Neural progenitor cell (in vitro differentiated cells): Measurements from ENCODE around the gene UFSP2. TPM values are rescaled to one million over a fixed set of nuclear protein-coding genes. Genes with fewer than 3 reads are reported as not detected.

ENCODE experiments used
- DNase-seq: peaks from one replicate; pipeline ENCODE4 v3.0.0-alpha.2; 2016; ENCODE audit warnings: low spot score
- H2AFZ ChIP-seq: fragments of 200-600 bp; sonication (generic); replicated peaks from 2 replicates; pipeline ENCODE4 v1.6.1; 2016; ENCODE audit warnings: antibody characterized with exemption
- H3F3A ChIP-seq: fragments of 200-600 bp; sonication (generic); 2 replicates; pipeline ENCODE4 v1.6.1; 2016; ENCODE audit warnings: antibody characterized with exemption, low read depth
- H3K27ac ChIP-seq: fragments of 200-600 bp; sonication (generic); 2 replicates; pipeline ENCODE4 v1.5.1; 2016; ENCODE audit warnings: mild to moderate bottlenecking
- H3K27me3 ChIP-seq: fragments of 200-600 bp; sonication (generic); 2 replicates; pipeline ENCODE4 v1.6.1; 2016; ENCODE audit warnings: mild to moderate bottlenecking, moderate library complexity
- H3K36me3 ChIP-seq: fragments of 200-600 bp; sonication (generic); 2 replicates; pipeline ENCODE4 v1.5.1; 2016
- H3K4me1 ChIP-seq: fragments of 200-600 bp; sonication (generic); 2 replicates; pipeline ENCODE4 v1.6.1; 2016; ENCODE audit warnings: mixed run types
- H3K4me2 ChIP-seq: fragments of 200-600 bp; sonication (generic); 2 replicates; pipeline ENCODE4 v1.6.1; 2016
- H3K4me3 ChIP-seq: fragments of 200-600 bp; sonication (generic); 2 replicates; pipeline ENCODE4 v1.5.1; 2016
- H3K79me2 ChIP-seq: fragments of 200-600 bp; sonication (generic); 2 replicates; pipeline ENCODE4 v1.6.1; 2016; ENCODE audit warnings: low read depth
- H3K9ac ChIP-seq: fragments of 200-600 bp; sonication (generic); 2 replicates; pipeline ENCODE4 v1.6.1; 2016
- H3K9me3 ChIP-seq: fragments of 200-600 bp; sonication (generic); 2 replicates; pipeline ENCODE4 v1.5.1; 2016; ENCODE audit warnings: low read depth
- H4K20me1 ChIP-seq: fragments of 200-600 bp; sonication (generic); 2 replicates; pipeline ENCODE4 v1.6.1; 2016; ENCODE audit warnings: low read depth
- H3K27ac Mint-ChIP-seq: 3 replicates; pipeline ENCODE4 v1.8.0; 2021; ENCODE audit warnings: mixed read lengths
- H3K27me3 Mint-ChIP-seq: 2 replicates; pipeline ENCODE4 v1.8.0; 2022; ENCODE audit warnings: low read depth, mild to moderate bottlenecking, inconsistent platforms, moderate library complexity, mixed read lengths; ENCODE audit not compliant: insufficient read depth
- H3K36me3 Mint-ChIP-seq: 3 replicates; pipeline ENCODE4 v1.8.0; 2021; ENCODE audit warnings: mixed read lengths
- H3K4me1 Mint-ChIP-seq: 3 replicates; pipeline ENCODE4 v1.8.0; 2021; ENCODE audit warnings: mixed read lengths
- H3K4me3 Mint-ChIP-seq: 3 replicates; pipeline ENCODE4 v1.8.0; 2021; ENCODE audit warnings: mild to moderate bottlenecking, moderate library complexity, mixed read lengths
- H3K9me3 Mint-ChIP-seq: 3 replicates; pipeline ENCODE4 v1.8.0; 2020; ENCODE audit warnings: mixed read lengths
- EZH2 ChIP-seq: fragments of 200-600 bp; sonication (generic); IDR thresholded peaks from 2 replicates; pipeline ENCODE4 v1.6.1; 2017; ENCODE audit warnings: antibody characterized with exemption, mild to moderate bottlenecking, moderate library complexity
- EZH2phosphoT487 ChIP-seq: fragments of 200-600 bp; sonication (generic); IDR thresholded peaks from 2 replicates; pipeline ENCODE4 v1.6.1; 2017; ENCODE audit warnings: antibody characterized with exemption
- total RNA-seq: library from RNA; depleted of rRNA; stranded (reverse); fragments of >200 nt; gene quantifications from 2 replicates; pipeline ENCODE4 v1.2.3, GENCODE V29; 2015; ENCODE audit warnings: low replicate concordance
- TF ChIP-seq, protein P1 (sequence below): fragments of 200-600 bp; sonication (generic); IDR thresholded peaks from 2 replicates; pipeline ENCODE4 v1.5.1; 2017; ENCODE audit warnings: antibody characterized with exemption, mild to moderate bottlenecking

UFSP2 gene
- total RNA-seq, 1 donor from 2014 or later: 56.9 TPM

DNA sequence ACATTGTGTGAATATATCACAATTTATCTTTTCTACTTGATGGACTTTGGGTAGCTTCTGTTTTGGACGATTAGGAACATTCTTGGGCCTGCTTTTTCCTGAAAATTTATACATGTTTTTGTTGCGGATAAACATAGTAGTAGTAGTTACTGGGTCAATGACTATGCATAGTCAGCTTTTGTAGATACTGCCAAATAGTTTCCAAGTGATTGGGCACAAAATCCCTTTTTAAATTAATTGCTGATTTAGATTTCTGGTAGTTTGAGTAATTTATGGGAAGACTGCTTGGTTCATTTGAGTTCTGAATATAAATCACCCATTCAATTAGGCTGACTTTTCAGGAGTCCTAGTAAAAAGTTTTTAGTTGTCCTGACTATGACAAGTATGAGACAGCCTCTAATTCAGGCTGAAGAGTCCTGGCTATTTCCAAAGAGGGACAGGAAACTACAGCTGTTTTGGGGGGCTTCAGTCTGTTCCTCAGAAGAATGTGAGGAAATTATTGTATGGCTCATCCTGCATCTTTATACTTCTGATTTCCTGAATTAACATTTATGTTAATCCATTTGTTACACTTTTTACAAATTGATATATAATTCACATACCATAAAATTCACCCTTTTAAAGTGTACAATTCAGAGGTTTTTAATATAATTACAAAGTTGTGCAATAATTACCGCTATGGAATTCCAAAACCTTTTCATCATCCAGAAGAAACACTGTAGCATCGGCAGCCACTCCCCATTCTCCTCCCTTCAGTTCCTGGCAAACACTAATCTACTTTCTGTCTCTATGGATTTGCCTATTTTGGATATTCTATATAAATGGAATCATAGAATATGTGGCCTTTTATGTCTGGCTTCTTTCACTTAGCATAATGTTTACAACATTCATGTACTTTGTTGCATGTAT, 44.2 kb downstream of the UFSP2 start:
- H3K4me3 ChIP-seq: no peak overlapping the region
- no peaks in the 10 kb centered on the region for H4K20me1 ChIP-seq
- H3K4me2 ChIP-seq: no peak overlapping the region
- no peak overlapping the region for H3K9ac ChIP-seq
- no peak for DNase-seq
- no peaks in the 10 kb centered on the region for H3F3A ChIP-seq
- no peak overlapping the region for H3K27ac Mint-ChIP-seq
- no peaks in the 10 kb centered on the region for H3K36me3 ChIP-seq
- H3K4me1 Mint-ChIP-seq: no peaks in the 10 kb centered on the region
- H3K4me1 ChIP-seq: peaks cover 7% of the 10 kb centered on the region
- H3K27me3 ChIP-seq: no peaks in the 10 kb centered on the region
- TF ChIP-seq EZH2phosphoT487 (no peak), EZH2 (no peak)
- TF ChIP-seq, protein P1, sequence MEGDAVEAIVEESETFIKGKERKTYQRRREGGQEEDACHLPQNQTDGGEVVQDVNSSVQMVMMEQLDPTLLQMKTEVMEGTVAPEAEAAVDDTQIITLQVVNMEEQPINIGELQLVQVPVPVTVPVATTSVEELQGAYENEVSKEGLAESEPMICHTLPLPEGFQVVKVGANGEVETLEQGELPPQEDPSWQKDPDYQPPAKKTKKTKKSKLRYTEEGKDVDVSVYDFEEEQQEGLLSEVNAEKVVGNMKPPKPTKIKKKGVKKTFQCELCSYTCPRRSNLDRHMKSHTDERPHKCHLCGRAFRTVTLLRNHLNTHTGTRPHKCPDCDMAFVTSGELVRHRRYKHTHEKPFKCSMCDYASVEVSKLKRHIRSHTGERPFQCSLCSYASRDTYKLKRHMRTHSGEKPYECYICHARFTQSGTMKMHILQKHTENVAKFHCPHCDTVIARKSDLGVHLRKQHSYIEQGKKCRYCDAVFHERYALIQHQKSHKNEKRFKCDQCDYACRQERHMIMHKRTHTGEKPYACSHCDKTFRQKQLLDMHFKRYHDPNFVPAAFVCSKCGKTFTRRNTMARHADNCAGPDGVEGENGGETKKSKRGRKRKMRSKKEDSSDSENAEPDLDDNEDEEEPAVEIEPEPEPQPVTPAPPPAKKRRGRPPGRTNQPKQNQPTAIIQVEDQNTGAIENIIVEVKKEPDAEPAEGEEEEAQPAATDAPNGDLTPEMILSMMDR: no peak
- H2AFZ ChIP-seq: no peak overlapping the region
- H3K79me2 ChIP-seq: no peaks in the 10 kb centered on the region
- peaks cover 10% of the 10 kb centered on the region for H3K9me3 Mint-ChIP-seq
- no peak overlapping the region for H3K4me3 Mint-ChIP-seq
- peaks cover 6% of the 10 kb centered on the region for H3K9me3 ChIP-seq
- no peak overlapping the region for H3K27ac ChIP-seq
- peaks cover 10% of the 10 kb centered on the region for H3K36me3 Mint-ChIP-seq
- H3K27me3 Mint-ChIP-seq: peaks cover 5% of the 10 kb centered on the region

DNA sequence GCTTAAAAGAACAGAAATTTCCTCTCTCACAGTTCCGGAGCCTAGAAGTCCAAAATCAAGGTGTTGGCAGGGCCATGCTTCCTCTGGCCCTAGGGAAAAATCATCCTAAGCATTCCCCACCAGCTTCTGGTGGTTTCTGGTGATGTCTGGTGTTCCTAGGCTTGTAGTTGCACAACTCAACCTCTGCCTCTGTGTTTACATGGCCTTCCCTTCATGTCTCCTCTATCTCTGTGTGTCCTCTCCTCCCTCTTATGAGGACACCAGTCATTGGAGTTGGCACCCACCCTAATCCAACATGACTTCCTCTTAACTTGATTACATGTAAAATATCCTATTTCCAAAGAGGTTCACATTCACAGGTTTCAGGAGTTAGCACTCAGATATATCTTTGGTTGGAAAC, 45.4 kb downstream of the UFSP2 start:
- Mint-ChIP-seq H3K4me1 (no peaks in the 10 kb centered on the region), H3K27ac (no peak overlapping the region), H3K36me3 (peaks cover 14% of the 10 kb centered on the region), H3K27me3 (peaks cover 4% of the 10 kb centered on the region), H3K4me3 (no peak overlapping the region), H3K9me3 (peaks cover 10% of the 10 kb centered on the region)
- Histone ChIP-seq H3K79me2 (no peaks in the 10 kb centered on the region), H3K9ac (no peak overlapping the region), H3K36me3 (no peaks in the 10 kb centered on the region), H3F3A (no peaks in the 10 kb centered on the region), H3K27ac (no peak overlapping the region), H3K9me3 (peaks cover 6% of the 10 kb centered on the region), H2AFZ (no peak overlapping the region), H3K4me3 (no peak overlapping the region), H3K4me2 (no peak overlapping the region), H4K20me1 (no peaks in the 10 kb centered on the region), H3K27me3 (no peaks in the 10 kb centered on the region), H3K4me1 (peaks cover 7% of the 10 kb centered on the region)
- no peak for TF ChIP-seq EZH2phosphoT487
- no peak for DNase-seq

DNA sequence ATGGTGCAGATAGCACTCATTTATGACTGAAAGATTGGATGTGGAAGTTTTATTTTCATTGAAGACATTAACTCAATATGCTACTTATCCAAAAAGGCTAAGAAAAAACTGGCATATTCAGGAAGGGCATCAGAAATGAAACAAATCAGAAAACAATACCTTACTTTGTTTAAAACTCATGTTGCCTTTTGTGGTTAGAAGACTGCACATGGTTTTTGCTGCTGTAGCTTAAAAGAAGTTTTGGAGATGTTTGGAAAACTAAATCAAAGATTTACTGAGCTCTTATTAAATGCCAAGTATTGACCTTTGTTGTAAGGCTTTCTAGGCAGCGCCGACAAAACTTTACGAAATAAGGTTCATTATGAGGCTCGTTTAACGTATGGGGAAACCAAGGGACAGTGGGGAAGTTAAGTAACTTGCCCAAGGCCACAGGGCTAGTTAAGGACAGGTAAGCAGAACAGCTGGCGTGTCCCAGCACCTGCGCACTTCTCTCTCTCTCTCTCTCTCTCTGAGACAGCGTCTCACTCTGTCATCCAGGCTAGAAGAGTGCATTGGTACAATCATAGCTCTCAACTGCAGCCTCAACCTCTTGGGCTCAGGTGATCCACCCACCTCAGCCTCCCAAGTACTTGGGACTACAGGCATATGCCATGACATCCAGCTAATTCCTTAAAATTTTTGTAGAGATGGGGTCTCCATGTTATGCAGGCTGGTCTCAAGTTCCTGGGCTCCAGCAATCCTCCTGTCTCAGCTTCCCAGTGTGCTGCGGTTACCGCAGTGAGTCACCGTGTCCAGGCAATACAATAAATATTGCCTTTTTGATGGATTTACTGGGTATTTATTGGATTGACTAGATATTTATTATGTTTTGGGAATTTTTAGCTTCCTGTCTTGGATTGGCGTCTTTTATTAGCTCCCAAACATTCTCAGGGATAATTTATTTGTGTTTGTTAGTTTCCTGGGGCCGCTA, 46.2 kb downstream of the UFSP2 start:
- H3K36me3 Mint-ChIP-seq: peaks cover 15% of the 10 kb centered on the region
- H3F3A ChIP-seq: no peaks in the 10 kb centered on the region

More for the DNA sequence above, 46.2 kb downstream of the UFSP2 start:
- Histone ChIP-seq H3K4me2 (no peak overlapping the region), H3K4me3 (no peak overlapping the region), H3K27ac (no peak overlapping the region), H3K36me3 (no peaks in the 10 kb centered on the region), H3K27me3 (no peaks in the 10 kb centered on the region), H3K4me1 (peaks cover 4% of the 10 kb centered on the region), H4K20me1 (no peaks in the 10 kb centered on the region), H3K9me3 (peaks cover 6% of the 10 kb centered on the region), H3K9ac (no peak overlapping the region), H2AFZ (no peak overlapping the region), H3K79me2 (no peaks in the 10 kb centered on the region)
- H3K4me1 Mint-ChIP-seq: no peaks in the 10 kb centered on the region
- DNase-seq: no peak
- TF ChIP-seq, protein P1: no peak
- no peak for TF ChIP-seq EZH2phosphoT487
- TF ChIP-seq EZH2: no peak
- H3K9me3 Mint-ChIP-seq: peaks cover 10% of the 10 kb centered on the region
- H3K27ac Mint-ChIP-seq: no peak overlapping the region
- H3K27me3 Mint-ChIP-seq: peaks cover 4% of the 10 kb centered on the region
- H3K4me3 Mint-ChIP-seq: no peak overlapping the region
